ENCODE results near the gene CHGA. TPM values are rescaled to one million over a fixed set of nuclear protein-coding genes. Genes with fewer than 3 reads are reported as not detected.

The CHGA gene
- total RNA-seq, 1 experiment from 2014 or later: 0.17 TPM

DNA sequence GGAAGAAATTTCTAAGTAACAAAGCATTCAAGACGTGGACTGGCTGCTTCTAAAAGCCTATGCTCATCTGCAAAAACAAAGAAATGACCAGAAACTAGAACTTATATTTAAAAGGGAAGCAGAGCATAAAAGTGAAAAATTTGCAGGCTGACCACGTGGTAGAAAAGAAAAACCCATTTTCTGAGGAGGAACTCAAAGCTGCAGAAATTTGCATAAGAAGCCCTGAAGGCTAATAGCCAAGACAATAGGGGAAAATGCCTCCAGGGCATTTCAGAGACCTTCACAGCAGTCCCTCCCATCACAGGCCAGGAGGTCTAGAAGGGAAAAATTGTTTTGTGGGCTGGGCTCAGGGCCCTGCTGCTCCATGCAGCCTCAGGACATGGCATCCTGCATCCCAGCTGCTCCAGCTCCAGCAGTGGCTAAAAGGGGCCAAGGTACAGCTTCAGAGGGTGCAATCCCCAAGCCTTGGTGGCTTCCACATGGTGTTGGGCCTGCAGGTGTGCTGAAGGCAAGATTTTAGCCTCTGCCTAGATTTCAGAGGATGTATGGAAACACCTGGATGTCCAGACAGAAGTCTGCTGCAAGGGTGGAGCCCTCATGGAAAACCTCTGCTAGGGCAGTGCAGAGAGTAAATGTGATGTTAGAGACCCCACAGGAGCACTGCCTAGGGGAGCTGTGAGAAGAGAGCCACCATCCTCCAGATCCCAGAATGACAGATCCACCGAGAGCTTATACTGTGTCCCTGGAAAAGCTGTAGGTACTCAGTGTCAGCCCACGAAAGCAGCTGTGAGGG is 55.5 kb downstream of the CHGA start:
- CTCF ChIA-PET: no interaction called here
- intact Hi-C loops (cut with micrococcal nuclease; ENCODE audit: unreplicated experiment): no loop called here
- TF ChIP-seq CTCF (IDR thresholded peaks at IDR 0.05; ENCODE audit: unreplicated experiment): no peak
- no peaks in the 10 kb centered on the region for H3K4me1 Mint-ChIP-seq (ENCODE audit: low read depth, unreplicated experiment)
- H3K36me3 Mint-ChIP-seq (ENCODE audit: insufficient read depth, unreplicated experiment): peaks cover 15% of the 10 kb centered on the region
- no TSS peak for BruUV-seq (replicated peaks)
- H3K9me3 Mint-ChIP-seq (ENCODE audit: low read depth, unreplicated experiment): peaks cover 19% of the 10 kb centered on the region
- no peak overlapping the region for H3K4me3 Mint-ChIP-seq (ENCODE audit: low read depth, unreplicated experiment)
- no peak for DNase-seq
- no peaks in the 10 kb centered on the region for H3K27me3 Mint-ChIP-seq (ENCODE audit: unreplicated experiment)
- H3K27ac Mint-ChIP-seq (ENCODE audit: unreplicated experiment): no peak overlapping the region

- Mint-ChIP-seq H3K9me3 (ENCODE audit: low read depth, unreplicated experiment) (peaks cover 19% of the 10 kb centered on the region), H3K4me1 (ENCODE audit: low read depth, unreplicated experiment) (peaks cover 14% of the 10 kb centered on the region), H3K27ac (ENCODE audit: unreplicated experiment) (no peak overlapping the region), H3K27me3 (ENCODE audit: unreplicated experiment) (no peaks in the 10 kb centered on the region), H3K4me3 (ENCODE audit: low read depth, unreplicated experiment) (no peak overlapping the region), H3K36me3 (ENCODE audit: insufficient read depth, unreplicated experiment) (peaks cover 15% of the 10 kb centered on the region)
- TF ChIP-seq CTCF (IDR thresholded peaks at IDR 0.05; ENCODE audit: unreplicated experiment): no peak
- no TSS peak for BruUV-seq (replicated peaks)
- CTCF ChIA-PET: no interaction called here
- no peak for DNase-seq
- intact Hi-C loops (cut with micrococcal nuclease; ENCODE audit: unreplicated experiment): no loop called here
These were observed 57.9 kb downstream of the CHGA start for GRCh38 chr14:92980866-92981265.

GRCh38 chr14:92981726-92982125 is 58.8 kb downstream of the CHGA start:
- CTCF ChIA-PET: no interaction called here
- Mint-ChIP-seq H3K27ac (ENCODE audit: unreplicated experiment) (no peak overlapping the region), H3K4me3 (ENCODE audit: low read depth, unreplicated experiment) (no peak overlapping the region), H3K36me3 (ENCODE audit: insufficient read depth, unreplicated experiment) (peaks cover 15% of the 10 kb centered on the region), H3K27me3 (ENCODE audit: unreplicated experiment) (no peaks in the 10 kb centered on the region), H3K9me3 (ENCODE audit: low read depth, unreplicated experiment) (peaks cover 14% of the 10 kb centered on the region), H3K4me1 (ENCODE audit: low read depth, unreplicated experiment) (peaks cover 22% of the 10 kb centered on the region)
- TF ChIP-seq CTCF (IDR thresholded peaks at IDR 0.05; ENCODE audit: unreplicated experiment): no peak
- no TSS peak for BruUV-seq (replicated peaks)
- intact Hi-C loops (cut with micrococcal nuclease; ENCODE audit: unreplicated experiment): no loop called here
- no peak for DNase-seq

DNA sequence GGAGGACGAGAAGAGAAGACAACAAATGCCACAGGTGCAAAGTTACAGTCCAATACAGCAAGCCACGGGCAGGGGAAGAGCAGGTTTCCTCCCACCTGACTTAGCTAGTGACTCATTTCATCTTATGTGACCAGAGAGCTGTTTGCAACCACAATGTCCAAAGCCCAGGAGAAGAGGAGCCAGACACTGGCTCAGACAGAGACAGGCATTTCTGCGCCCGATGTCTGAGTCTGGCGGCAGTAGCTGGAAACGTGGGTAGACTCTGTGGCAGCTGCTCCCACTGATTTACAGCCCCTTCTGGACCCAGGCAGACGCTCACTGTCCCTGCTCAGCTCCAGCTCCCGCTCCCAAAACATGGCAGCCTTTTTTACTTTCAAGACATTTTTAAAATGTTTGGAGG is 60.0 kb downstream of the CHGA start:
- Mint-ChIP-seq H3K4me3 (ENCODE audit: low read depth, unreplicated experiment) (no peak overlapping the region), H3K36me3 (ENCODE audit: insufficient read depth, unreplicated experiment) (peaks cover 15% of the 10 kb centered on the region), H3K27me3 (ENCODE audit: unreplicated experiment) (no peaks in the 10 kb centered on the region), H3K27ac (ENCODE audit: unreplicated experiment) (no peak overlapping the region), H3K4me1 (ENCODE audit: low read depth, unreplicated experiment) (peaks cover 23% of the 10 kb centered on the region), H3K9me3 (ENCODE audit: low read depth, unreplicated experiment) (peaks cover 12% of the 10 kb centered on the region)
- intact Hi-C loops (cut with micrococcal nuclease; ENCODE audit: unreplicated experiment): no loop called here
- TF ChIP-seq CTCF (IDR thresholded peaks at IDR 0.05; ENCODE audit: unreplicated experiment): no peak
- no TSS peak for BruUV-seq (replicated peaks)
- CTCF ChIA-PET: no interaction called here
- no peak for DNase-seq
